Middle frontal gyrus (tissue), 1 donor: ENCODE data around the gene BRD2.
A peak's percentile ranks its signal among the peaks of the same experiment; 100 is the strongest.

ENCODE experiments used
- DNase-seq: peaks from one replicate; pipeline ENCODE4 v3.0.0-alpha.2; 2015; ENCODE audit warnings: low spot score; ENCODE audit errors: extremely low spot score

Gene BRD2

GRCh38 chr6:32949113-32949512 lies 19.3 kb upstream of the BRD2 start:
- DNase-seq: no peak

GRCh38 chr6:32950010-32950409 lies 18.4 kb upstream of the BRD2 start:
- DNase-seq: no peak

DNA sequence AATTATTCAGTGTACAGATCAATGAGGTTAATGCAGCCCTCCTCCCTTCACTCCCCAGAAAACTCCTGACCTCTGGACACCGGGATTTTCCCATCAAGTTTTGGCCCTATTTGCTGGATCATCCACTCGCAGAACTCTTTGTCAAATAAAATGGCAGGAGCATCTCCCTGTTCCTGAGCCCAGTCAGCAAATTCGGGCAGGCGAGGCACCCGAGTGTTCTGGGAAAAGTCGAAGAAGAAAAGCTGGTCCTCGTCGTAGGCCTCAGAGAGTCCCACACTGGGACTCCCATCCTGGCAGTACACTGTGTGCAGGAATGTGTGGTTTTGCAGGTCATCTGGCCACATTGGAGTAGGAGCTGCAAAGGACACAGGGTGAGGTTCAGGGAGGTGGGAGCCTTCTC lies 17.9 kb upstream of the BRD2 start:
- no peak for DNase-seq

DNA sequence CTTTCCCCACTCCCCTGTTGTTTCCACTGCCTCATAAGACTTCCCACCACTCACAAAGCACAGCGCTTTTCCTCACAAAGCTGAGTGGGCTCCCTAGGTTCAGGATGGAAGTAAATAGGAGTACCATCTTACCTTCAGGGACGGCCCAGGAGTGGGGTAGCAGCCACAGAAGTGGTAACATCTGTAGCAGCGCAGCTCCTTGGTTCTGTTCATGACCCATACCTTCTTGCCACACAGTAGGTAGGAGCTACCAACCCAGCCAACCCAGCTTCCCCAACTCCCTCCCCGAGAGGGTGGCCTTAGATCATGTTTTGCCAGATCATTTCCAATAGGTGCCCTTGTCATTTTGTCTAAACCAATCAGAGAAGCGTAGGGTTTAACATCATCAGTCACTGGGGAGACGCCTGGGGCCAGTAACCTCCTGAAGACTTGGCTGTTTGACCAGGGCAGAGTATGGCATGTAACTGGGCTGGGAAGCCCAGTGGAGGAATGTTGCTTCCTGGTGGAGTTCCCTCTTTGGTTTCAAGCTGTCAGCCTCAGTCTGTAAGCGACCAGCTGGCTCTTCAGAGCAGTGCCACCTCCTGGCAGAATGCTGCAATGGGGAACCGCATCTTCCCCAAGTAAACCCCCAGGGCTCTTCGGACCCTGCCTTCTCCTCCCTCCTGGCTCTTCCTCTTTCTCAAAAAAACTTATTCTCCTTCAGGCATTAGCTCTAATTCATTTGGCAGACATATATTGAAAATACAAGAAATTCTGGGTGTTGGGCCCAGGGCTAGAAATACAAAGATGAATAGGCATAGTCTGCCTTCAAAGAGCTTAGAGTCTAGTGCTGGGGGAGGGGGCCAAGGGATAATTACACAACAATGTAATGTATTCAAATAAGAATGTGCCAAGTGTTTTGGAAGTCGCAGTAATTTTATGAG lies 15.3 kb upstream of the BRD2 start, which contains the start of gene HLA-DMA:
Gene HLA-DMA, minus strand, starts transcription at position 281 of the 923 bp plus-strand sequence. Its CDS starts 61 bp downstream, at position 220.
- peak; percentile 68 for DNase-seq

DNA sequence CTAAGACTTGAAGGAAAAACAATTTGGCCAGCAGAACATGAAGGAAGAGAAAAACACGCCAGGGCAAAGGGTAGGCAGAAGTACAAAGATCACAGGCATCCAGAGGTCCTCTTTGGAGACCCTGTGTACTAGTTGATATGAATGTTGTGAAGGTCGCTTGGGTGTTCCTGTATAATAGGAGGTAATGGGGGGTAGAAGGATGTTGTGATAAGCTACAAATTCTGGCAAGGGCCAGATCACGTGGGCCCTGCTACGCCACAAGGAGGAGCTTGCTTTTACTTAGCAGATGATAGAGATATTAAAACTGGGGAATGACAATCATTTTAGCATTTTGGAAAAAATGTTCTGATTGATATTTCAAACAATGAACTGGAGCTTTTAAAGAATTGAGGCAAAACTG lies 14.6 kb upstream of the BRD2 start:
- DNase-seq: no peak

GRCh38 chr6:32954267-32954666 lies 14.1 kb upstream of the BRD2 start:
- no peak for DNase-seq

- no peak for DNase-seq
Observed at GRCh38 chr6:32954986-32955802, 13.2 kb upstream of the BRD2 start.

GRCh38 chr6:32956176-32956575 lies 12.2 kb upstream of the BRD2 start:
- no peak for DNase-seq

- no peak for DNase-seq
Observed at GRCh38 chr6:32960563-32960962, 7.8 kb upstream of the BRD2 start.

DNA sequence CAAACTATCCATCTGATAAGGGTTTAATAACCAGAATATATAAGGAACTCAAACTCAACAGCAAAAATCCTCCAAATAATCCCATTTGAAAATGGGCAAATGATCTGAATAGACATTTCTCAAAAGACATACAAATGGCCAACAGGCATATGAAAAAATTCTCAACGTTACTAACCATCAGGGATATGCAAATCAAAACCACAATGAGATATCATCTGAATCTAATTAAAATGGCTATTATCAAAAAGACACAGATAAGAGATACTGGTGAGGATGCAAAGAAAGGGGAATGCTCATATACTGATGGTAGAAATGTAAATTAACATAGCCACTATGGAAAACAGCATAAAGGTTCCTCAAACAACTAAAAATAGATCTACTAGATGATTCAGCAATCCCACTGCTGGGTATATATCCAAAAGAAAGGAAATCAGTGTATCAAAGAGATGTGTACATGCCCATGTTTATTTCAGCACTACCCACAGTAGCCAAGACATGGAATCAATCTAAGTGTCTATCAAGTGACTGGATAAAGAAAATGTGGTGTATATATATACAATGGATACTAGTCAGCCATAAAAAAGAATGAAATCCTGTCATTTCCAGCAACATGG lies 6.1 kb upstream of the BRD2 start:
- no peak for DNase-seq

- no peak for DNase-seq
Observed at GRCh38 chr6:32963866-32964265, 4.5 kb upstream of the BRD2 start.

DNA sequence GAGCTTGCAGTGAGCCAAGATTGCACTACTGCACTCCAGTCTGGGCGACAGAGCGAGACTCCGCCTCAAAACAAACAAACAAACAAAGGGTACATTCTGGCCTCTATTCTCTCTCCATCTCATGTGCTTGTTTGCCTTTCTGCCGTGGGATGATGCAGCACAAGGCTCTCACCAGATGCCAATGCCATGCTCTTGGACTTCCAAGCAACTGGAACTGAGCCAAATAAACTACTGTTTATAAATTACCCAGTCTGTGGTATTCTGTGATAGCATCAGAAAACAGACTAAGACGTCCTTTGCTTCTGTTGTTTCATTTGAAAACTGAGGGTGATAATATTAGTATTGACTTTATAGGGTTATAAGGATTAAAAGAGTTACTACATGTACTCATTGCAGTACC lies 3.6 kb upstream of the BRD2 start:
- no peak for DNase-seq

DNA sequence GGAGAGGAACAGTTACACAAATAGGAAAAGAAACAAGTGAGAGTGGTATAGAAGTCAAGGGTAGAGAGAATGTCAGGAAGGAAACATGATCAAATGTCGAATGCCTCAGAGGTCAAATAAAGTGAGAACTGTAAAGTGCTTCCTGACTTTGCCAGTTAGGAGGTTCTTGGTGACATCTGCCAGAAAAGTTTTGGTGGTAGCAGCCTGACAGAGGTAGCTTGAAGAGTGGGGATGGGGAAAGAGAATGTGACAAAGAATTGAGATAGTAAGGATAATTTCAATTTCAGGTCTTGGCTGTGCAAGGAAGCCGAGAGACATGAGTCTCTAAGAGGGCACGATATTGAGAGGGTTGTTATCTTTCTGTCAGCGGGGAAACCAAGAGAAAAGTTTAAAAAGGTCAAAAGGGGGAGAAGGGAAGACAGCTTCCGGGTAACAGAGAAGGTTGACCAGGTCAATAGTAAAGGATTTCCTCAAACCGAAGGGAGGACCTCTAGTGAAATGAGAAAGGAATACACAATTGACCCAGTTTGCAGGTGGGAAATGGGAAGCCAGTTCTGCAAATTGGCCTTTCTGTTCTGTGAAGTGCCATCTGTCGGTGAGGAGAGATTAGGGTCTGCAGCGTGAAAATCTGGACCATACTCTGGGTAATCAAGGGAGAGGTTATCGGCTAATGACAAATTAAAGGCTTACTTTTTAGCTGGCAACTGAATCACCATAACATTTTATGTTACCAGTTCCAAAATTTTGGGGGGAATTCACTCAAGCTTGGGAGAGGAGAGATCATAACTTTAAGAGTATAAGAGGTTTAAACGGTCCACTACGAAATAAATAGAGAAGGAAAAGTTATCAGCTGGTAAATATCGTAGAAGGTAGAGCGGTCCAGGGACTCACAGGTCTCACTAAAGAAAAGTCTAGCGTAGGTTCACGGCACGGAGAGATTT lies 973 bp upstream of the BRD2 start:
- no peak for DNase-seq

DNA sequence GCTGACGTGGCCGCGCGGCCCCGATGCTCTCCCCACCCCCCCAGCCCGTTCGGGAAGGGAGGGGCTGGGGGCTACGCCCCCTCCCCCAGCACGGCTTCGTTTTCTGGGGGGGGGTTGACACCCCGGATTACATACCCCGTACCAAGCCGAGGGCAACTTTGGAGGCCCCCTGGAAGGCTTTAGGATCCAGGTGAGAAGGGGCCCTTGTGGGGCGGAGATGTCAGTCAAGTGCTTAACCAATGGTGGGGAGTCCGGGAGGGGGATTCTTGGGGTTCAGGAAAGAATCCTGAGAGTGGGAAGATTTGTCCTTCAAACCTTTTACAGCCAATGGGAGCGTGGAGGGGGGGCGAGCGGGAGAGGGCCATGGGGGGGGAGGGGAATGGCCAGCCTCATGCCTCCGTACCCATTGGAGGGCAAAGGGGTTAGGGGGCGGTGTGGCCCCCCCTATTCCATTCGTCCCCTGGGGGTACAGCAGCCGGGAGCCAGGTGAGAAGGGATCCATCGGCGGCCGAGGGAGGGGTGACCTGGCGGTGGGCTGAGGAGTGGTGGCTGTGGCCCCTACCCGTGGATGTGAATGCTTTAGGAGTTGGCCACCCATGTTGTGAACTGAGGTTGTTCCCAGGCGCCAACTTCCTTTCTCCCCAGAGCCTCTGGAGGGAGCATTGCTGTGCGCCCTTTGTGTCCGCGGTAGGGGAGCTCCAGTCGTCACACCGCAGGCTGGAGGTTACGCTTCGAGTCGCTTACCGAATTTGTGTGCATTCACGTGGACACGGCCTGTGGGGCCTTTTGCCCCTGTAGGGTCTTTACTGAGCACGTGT lies 682 bp downstream of the BRD2 start:
- peak; percentile 66 for DNase-seq

GRCh38 chr6:32969685-32970412 lies 1.5 kb downstream of the BRD2 start:
- peak; percentile 61 for DNase-seq

DNA sequence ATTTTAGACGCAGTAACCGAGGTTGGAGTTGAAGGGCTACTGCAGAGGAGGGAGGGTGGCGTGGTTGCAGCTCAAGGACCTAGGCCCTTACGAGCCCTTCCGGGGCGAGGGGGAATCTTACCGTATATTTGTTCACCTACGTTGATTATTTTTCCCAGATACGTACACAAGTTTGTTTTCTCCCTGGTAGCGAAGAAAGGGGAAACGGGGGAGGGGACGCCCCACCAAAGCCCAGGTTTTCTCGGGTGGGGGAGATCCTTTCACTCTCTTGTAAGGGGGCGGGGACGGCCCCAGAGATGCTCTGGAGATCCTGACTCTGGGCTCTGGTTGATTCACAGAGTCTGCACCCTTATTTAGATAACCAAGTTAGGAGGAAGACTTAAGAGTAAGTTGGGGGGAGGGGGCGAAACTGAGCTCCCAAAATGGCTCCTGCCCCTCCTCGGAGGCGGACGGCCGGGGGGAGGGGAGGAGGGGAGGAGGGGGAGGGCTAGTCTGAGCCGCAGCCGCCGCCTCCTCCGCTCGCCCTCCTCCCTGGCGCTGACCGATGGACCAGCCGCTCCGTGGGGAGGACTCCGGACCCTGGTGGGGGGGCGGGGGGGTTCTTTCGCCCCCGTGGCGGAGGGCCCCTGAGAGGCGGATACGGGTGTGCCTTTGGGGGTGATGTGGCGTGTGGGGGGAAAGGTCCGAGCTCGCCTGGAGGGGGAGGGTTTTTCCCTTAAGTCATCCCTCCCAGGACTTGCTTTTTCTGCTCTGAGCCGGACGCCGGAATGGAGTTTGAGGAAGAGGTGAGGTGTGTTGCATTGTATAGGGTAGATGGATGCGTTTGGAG lies 2.2 kb downstream of the BRD2 start:
- DNase-seq: peak; percentile 29

DNA sequence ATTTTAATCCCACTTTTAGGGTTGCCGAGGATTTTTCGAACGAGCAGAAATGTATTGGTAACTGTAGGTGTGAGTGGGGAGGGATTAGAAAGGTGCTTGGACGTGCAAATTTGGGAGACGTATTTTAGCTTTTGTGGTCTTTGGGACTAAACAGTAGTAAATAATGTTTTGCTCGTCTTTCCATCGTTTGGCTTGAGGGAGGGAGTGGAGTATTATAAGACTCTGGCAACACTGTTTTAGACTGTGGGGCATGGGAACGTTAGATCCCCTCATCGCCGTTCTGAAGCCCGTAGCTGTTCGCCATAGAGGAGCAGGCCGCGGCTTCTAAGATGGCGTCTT lies 2.8 kb downstream of the BRD2 start:
- no peak for DNase-seq

DNA sequence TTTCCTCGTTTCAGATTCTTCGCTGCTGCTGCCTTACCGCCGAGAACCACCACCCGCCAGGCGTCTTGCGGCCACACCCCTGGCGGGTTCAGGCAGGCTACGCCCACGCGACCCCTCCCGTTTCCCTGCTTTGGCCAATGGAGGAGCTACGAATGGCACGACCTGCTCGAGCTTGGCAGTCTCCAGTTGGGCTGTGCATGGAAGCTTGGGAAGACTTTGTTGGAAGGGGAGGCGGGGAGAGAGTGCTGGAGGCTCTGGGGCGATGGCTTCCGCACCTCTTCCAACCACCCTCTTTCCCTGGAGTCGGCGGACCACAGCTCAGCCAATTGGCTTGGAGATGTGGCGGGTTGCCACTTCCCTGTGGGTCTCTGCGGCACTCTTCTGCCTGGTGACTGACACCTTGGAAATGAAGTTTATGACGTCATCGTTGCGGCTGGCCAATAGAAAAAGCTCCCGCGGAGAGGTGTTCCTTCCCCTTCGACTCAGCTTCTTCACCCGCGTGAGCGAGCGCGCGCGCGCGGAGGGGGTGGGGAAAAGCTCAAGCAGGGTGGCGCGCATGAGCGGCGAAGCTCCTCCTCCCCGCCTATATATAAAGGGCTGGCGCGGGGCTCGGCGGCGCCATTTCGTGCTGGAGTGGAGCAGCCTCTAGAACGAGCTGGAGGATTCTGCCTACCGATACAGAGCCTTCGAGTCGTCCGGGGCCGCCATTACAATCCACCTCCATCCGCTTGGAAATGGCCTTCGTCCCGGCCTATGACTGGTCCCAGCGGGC lies 3.4 kb downstream of the BRD2 start:
- peak; percentile 100 for DNase-seq
